ENCODE data around the gene LRP4. TPM values are rescaled to one million over a fixed set of nuclear protein-coding genes. Genes with fewer than 3 reads are reported as not detected.

Gene LRP4
- total and polyA plus RNA-seq, 2 of the 8 experiments (the other 6 are each of a cell fraction or from before 2014, with no cell fraction given): 5.4 to 22.1 TPM

GRCh38 chr11:46898396-46899095 is 19.8 kb downstream of the LRP4 start (continued):
- TF ChIP-seq ZNF274 (IDR thresholded peaks at IDR 0.05; ENCODE audit: borderline replicate concordance, extremely low read depth, low read length) (no peak), TAF1 (IDR thresholded peaks at IDR 0.05; ENCODE audit: low read depth, low read length) (no peak), CTBP2 (IDR thresholded peaks at IDR 0.05; ENCODE audit: borderline replicate concordance, insufficient read depth, insufficient read length, low read length) (no peak), CHD1 (IDR thresholded peaks at IDR 0.05; ENCODE audit: low read depth, low read length) (no peak), NRF1 (IDR thresholded peaks at IDR 0.05; ENCODE audit: low read depth, low read length) (no peak), CREB1 (IDR thresholded peaks at IDR 0.05) (no peak), NANOG (IDR thresholded peaks at IDR 0.05; ENCODE audit: insufficient read depth, low read depth, low read length, poor library complexity, severe bottlenecking) (no peak), PHF8 (conservative IDR thresholded peaks at IDR 0.05; ENCODE audit: low read depth, low read length) (no peak), GTF2F1 (IDR thresholded peaks at IDR 0.05; ENCODE audit: borderline replicate concordance, low read depth, low read length) (no peak)
- TF ChIP-seq, protein P1, sequence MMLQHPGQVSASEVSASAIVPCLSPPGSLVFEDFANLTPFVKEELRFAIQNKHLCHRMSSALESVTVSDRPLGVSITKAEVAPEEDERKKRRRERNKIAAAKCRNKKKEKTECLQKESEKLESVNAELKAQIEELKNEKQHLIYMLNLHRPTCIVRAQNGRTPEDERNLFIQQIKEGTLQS (IDR thresholded peaks at IDR 0.05; ENCODE audit: insufficient read depth, low read depth, low read length): no peak
